ENCODE results near the gene LAMTOR4. TPM values are rescaled to one million over a fixed set of nuclear protein-coding genes. Genes with fewer than 3 reads are reported as not detected.
A peak's percentile ranks its signal among the peaks of the same experiment; 100 is the strongest.

LAMTOR4 gene
- total RNA-seq, 1 experiment from 2014 or later: 224 TPM

DNA sequence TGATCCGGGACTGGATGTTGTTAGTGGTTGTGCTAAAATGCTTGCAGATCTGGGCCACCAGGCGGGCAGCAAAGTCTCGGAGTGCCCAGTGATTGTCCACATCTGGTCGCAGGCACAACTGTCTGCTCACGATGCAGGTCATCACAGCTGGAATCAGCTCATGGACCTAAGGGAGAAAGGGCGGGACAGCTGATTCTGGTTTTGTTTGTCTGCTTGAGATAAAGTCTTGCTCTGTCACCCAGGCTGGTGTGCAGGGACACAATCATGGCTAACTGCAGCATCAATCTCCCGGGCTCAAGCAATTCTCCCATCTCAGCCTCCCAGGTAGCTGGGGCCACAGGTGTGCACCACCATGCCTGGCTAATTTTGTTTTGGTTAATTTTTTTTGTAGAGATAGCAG lies 37.6 kb upstream of the LAMTOR4 start:
- Histone ChIP-seq H3K27me3 (ENCODE audit: control insufficient read depth, insufficient read depth, low read length) (no peaks in the 10 kb centered on the region), H3K36me3 (ENCODE audit: control insufficient read depth, insufficient read depth, low read length) (no peaks in the 10 kb centered on the region; the same call in 1 of the 2 replicates), H3K27ac (ENCODE audit: low read length) (no peak overlapping the region), H3K9me3 (ENCODE audit: control insufficient read depth, insufficient read depth, low read depth, low read length) (no peaks in the 10 kb centered on the region), H3K4me3 (ENCODE audit: low read depth in 2 of 2, low read length in 2 of 2) (no peak overlapping the region), H3K4me1 (ENCODE audit: control insufficient read depth, insufficient read depth, low read length) (no peaks in the 10 kb centered on the region)
- BruUV-seq (replicated peaks): no TSS peak
- TF ChIP-seq SIN3A (IDR thresholded peaks at IDR 0.05; ENCODE audit: borderline replicate concordance, insufficient read depth, low read depth, low read length) (no peak), TCF7L2 (IDR thresholded peaks at IDR 0.05; ENCODE audit: low read depth, low read length) (no peak), POLR2AphosphoS5 (IDR thresholded peaks at IDR 0.05; ENCODE audit: low read depth, low read length) (0 out of 2 replicates have a peak, but pooled peaks have one; percentile 20)
- TF ChIP-seq, protein P1, sequence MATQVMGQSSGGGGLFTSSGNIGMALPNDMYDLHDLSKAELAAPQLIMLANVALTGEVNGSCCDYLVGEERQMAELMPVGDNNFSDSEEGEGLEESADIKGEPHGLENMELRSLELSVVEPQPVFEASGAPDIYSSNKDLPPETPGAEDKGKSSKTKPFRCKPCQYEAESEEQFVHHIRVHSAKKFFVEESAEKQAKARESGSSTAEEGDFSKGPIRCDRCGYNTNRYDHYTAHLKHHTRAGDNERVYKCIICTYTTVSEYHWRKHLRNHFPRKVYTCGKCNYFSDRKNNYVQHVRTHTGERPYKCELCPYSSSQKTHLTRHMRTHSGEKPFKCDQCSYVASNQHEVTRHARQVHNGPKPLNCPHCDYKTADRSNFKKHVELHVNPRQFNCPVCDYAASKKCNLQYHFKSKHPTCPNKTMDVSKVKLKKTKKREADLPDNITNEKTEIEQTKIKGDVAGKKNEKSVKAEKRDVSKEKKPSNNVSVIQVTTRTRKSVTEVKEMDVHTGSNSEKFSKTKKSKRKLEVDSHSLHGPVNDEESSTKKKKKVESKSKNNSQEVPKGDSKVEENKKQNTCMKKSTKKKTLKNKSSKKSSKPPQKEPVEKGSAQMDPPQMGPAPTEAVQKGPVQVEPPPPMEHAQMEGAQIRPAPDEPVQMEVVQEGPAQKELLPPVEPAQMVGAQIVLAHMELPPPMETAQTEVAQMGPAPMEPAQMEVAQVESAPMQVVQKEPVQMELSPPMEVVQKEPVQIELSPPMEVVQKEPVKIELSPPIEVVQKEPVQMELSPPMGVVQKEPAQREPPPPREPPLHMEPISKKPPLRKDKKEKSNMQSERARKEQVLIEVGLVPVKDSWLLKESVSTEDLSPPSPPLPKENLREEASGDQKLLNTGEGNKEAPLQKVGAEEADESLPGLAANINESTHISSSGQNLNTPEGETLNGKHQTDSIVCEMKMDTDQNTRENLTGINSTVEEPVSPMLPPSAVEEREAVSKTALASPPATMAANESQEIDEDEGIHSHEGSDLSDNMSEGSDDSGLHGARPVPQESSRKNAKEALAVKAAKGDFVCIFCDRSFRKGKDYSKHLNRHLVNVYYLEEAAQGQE (IDR thresholded peaks at IDR 0.05; ENCODE audit: insufficient read depth in 1 of 2, low read depth in 2 of 2, low read length in 1 of 2): no peak
- CTCF ChIA-PET: interaction anchor here (0.6 to 1.7 kb wide), 2 partner anchors 9 to 18 kb away, joined by 3 to 4 read pairs; no protein-coding TSS in a partner anchor
- in situ Hi-C loops (cut with HindIII; ENCODE audit: low pct_unique_long_range_greater_than_20kb, low sequenced_read_pairs): no loop called here
- no peak for DNase-seq (ENCODE audit: low read depth, low spot score)
- intact Hi-C loops (cut with micrococcal nuclease; ENCODE audit: unreplicated experiment): no loop called here
- no peak for ATAC-seq
- POLR2A ChIA-PET: no interaction called here

DNA sequence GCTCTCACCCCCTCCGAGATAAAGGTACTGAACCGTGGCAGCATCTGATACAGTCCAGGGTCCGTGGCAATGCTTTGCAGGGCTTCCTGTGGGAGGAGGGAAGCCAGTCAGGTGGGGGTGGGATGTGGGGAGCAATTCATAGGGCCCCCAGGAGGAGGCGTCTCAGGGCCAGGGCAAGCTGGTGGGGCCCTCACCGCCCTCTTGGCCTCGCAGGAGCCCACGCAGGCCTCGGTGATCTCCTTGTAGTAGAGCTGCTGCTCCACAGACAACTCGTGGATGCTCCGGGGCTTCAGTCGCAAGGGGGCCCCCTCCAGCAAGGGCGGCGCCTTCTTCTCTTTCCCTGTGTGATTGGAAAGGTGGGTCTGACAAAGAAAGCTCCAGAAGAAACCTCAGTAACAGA lies 36.8 kb upstream of the LAMTOR4 start:
- Histone ChIP-seq H3K36me3 (ENCODE audit: control insufficient read depth, insufficient read depth, low read length) (no peaks in the 10 kb centered on the region; the same call in 1 of the 2 replicates), H3K4me3 (ENCODE audit: low read depth in 2 of 2, low read length in 2 of 2) (no peak overlapping the region), H3K27me3 (ENCODE audit: control insufficient read depth, insufficient read depth, low read length) (no peaks in the 10 kb centered on the region), H3K9me3 (ENCODE audit: control insufficient read depth, insufficient read depth, low read depth, low read length) (no peaks in the 10 kb centered on the region), H3K27ac (ENCODE audit: low read length) (no peak overlapping the region), H3K4me1 (ENCODE audit: control insufficient read depth, insufficient read depth, low read length) (no peaks in the 10 kb centered on the region)
- POLR2A ChIA-PET: no interaction called here
- DNase-seq (ENCODE audit: low read depth, low spot score): no peak
- CTCF ChIA-PET: interaction anchor here (0.6 to 1.7 kb wide), 2 partner anchors 9 to 18 kb away, joined by 3 to 4 read pairs; no protein-coding TSS in a partner anchor
- BruUV-seq (replicated peaks): no TSS peak
- TF ChIP-seq TCF7L2 (IDR thresholded peaks at IDR 0.05; ENCODE audit: low read depth, low read length) (no peak), SIN3A (IDR thresholded peaks at IDR 0.05; ENCODE audit: borderline replicate concordance, insufficient read depth, low read depth, low read length) (no peak), POLR2AphosphoS5 (IDR thresholded peaks at IDR 0.05; ENCODE audit: low read depth, low read length) (no peak)
- TF ChIP-seq, protein P1 (IDR thresholded peaks at IDR 0.05; ENCODE audit: insufficient read depth in 1 of 2, low read depth in 2 of 2, low read length in 1 of 2): no peak
- TF ChIP-seq, protein P2, sequence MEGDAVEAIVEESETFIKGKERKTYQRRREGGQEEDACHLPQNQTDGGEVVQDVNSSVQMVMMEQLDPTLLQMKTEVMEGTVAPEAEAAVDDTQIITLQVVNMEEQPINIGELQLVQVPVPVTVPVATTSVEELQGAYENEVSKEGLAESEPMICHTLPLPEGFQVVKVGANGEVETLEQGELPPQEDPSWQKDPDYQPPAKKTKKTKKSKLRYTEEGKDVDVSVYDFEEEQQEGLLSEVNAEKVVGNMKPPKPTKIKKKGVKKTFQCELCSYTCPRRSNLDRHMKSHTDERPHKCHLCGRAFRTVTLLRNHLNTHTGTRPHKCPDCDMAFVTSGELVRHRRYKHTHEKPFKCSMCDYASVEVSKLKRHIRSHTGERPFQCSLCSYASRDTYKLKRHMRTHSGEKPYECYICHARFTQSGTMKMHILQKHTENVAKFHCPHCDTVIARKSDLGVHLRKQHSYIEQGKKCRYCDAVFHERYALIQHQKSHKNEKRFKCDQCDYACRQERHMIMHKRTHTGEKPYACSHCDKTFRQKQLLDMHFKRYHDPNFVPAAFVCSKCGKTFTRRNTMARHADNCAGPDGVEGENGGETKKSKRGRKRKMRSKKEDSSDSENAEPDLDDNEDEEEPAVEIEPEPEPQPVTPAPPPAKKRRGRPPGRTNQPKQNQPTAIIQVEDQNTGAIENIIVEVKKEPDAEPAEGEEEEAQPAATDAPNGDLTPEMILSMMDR (IDR thresholded peaks at IDR 0.05): no peak
- in situ Hi-C loops (cut with HindIII; ENCODE audit: low pct_unique_long_range_greater_than_20kb, low sequenced_read_pairs): no loop called here
- ATAC-seq: no peak
- intact Hi-C loops (cut with micrococcal nuclease; ENCODE audit: unreplicated experiment): no loop called here
